ENCODE measurements around the gene C8G. TPM values are rescaled to one million over a fixed set of nuclear protein-coding genes. Genes with fewer than 3 reads are reported as not detected.

The C8G gene
- total and polyA plus RNA-seq, 2 of the 8 experiments (the other 6 are each of a cell fraction or from before 2014, with no cell fraction given), result 0.62 to 0.80 TPM

GRCh38 chr9:136994888-136995230 is 49.8 kb downstream of the C8G start:
- Histone ChIP-seq H3K4me1 (replicated peaks in 1 of 4; ENCODE audit: control insufficient read depth in 3 of 4, insufficient read depth in 4 of 4, low read length in 3 of 4) (peaks cover 0 to 20% (median 11%) of the 10 kb centered on the region in 4 experiments; a peak in 6 of 7 replicates), H3K79me1 (ENCODE audit: low read depth, low read length) (no peaks in the 10 kb centered on the region), H3K18ac (ENCODE audit: extremely low read depth, low read length) (no peak overlapping the region), H2BK120ac (replicated peaks; ENCODE audit: low read depth, low read length) (no peak overlapping the region), H2BK5ac (ENCODE audit: low read depth, low read length) (no peak overlapping the region), H2BK20ac (ENCODE audit: low read length) (no peak overlapping the region), H3K23ac (ENCODE audit: insufficient read length) (no peak overlapping the region), H3K27ac (ENCODE audit: low read depth, low read length) (no peak overlapping the region), H4K8ac (ENCODE audit: extremely low read depth, insufficient read depth, low read length) (no peak overlapping the region), H4K5ac (ENCODE audit: insufficient read length, low read depth, low read length) (no peak overlapping the region), H4K91ac (replicated peaks; ENCODE audit: insufficient read length, low read length) (no peak overlapping the region), H3K36me3 (ENCODE audit: control insufficient read depth in 2 of 4, insufficient read depth in 4 of 4, low read length in 3 of 4) (peaks cover 0 to 2% (median 0%) of the 10 kb centered on the region in 4 experiments; a peak in 1 of 8 replicates), H2AFZ (ENCODE audit: low read length) (no peak overlapping the region), H3K56ac (replicated peaks; ENCODE audit: insufficient read length, low read depth, low read length) (no peak overlapping the region), H3K14ac (ENCODE audit: insufficient read length) (no peak overlapping the region), H3K27me3 (replicated peaks in 1 of 4; ENCODE audit: control insufficient read depth in 3 of 4, extremely low read depth in 1 of 4, insufficient read depth in 3 of 4, low read length in 3 of 4) (peaks cover 0 to 12% (median 10%) of the 10 kb centered on the region in 4 experiments; a peak in 3 of 7 replicates), H3K79me2 (ENCODE audit: control insufficient read depth in 1 of 2, insufficient read depth in 2 of 2, low read length in 2 of 2) (no peaks in the 10 kb centered on the region), H3K4me2 (ENCODE audit: insufficient read depth in 1 of 2, low read depth in 2 of 2, low read length in 2 of 2) (peak overlapping the region in 1 of 2 experiments; percentile 47; a peak in 1 of 4 replicates), H2BK15ac (ENCODE audit: low read length) (no peak overlapping the region), H3K23me2 (ENCODE audit: low read depth, low read length) (peaks cover 17% of the 10 kb centered on the region), H3K4ac (replicated peaks; ENCODE audit: insufficient read length, low read depth, low read length) (no peak overlapping the region), H3K9ac (replicated peaks in 1 of 4; ENCODE audit: extremely low read depth in 1 of 4, low read depth in 3 of 4, low read length in 3 of 4) (no peak overlapping the region), H2BK12ac (ENCODE audit: low read depth, low read length) (no peak overlapping the region), H3K9me3 (ENCODE audit: insufficient read depth in 2 of 2, low read depth in 1 of 2, low read length in 1 of 2) (peaks cover 6% of the 10 kb centered on the region in 2 experiments; a peak in 2 of 4 replicates), H2AK5ac (ENCODE audit: low read depth, low read length) (no peak overlapping the region), H4K20me1 (replicated peaks in 1 of 2; ENCODE audit: control insufficient read depth in 1 of 2, insufficient read depth in 2 of 2, low read length in 2 of 2) (peaks cover 0 to 2% of the 10 kb centered on the region in 2 experiments), H3K4me3 (ENCODE audit: extremely low read depth in 1 of 4, insufficient read depth in 2 of 4, low read depth in 3 of 4, low read length in 4 of 4) (no peak overlapping the region)
- CTCF ChIA-PET (ENCODE audit: partially characterized antibody), result interaction anchor here (1.2 to 5.6 kb wide), 6 partner anchors 11 to 72 kb away, joined by 3 to 29 read pairs (median 5); partner anchors contain the start of genes FUT7 and PTGDS
- no peak for TF ChIP-seq ASH2L (IDR thresholded peaks at IDR 0.05; ENCODE audit: low read length)
- TF ChIP-seq KDM5A (IDR thresholded peaks at IDR 0.05; ENCODE audit: low read length), result no peak
- TF ChIP-seq CHD2 (IDR thresholded peaks at IDR 0.05; ENCODE audit: low read length), result no peak
- TF ChIP-seq POLR2AphosphoS5 (IDR thresholded peaks at IDR 0.05; ENCODE audit: low read depth, low read length), result no peak
- no peak for TF ChIP-seq SAP30 (IDR thresholded peaks at IDR 0.05; ENCODE audit: insufficient read depth, insufficient replicate concordance, low read length)
- TF ChIP-seq SIN3A (conservative IDR thresholded peaks at IDR 0.05 in 1 of 2, IDR thresholded peaks at IDR 0.05 in 1 of 2; ENCODE audit: low read depth in 1 of 2, low read length in 2 of 2), result no peak
- DNase-seq (ENCODE audit: low read depth in 1 of 2, low spot score in 2 of 2) (no peak), FAIRE-seq (no peak)
- 99% methylated on average over 20 of the region's 40 CpGs; no CpG with 5 or more reads in 1 of the 2 experiments for WGBS, 2 experiments (ENCODE audit: extremely low coverage in 1 of 2, insufficient coverage in 1 of 2, insufficient read length in 1 of 2, insufficient replicate concordance in 2 of 2, low coverage in 1 of 2, low lambda C conversion rate in 2 of 2, missing lambda C conversion rate in 1 of 2)
- POLR2A ChIA-PET (ENCODE audit: partially characterized antibody), result no interaction called here
